Spleen (tissue), 11 donors: ENCODE measurements around the gene NPAS4. TPM values are rescaled to one million over a fixed set of nuclear protein-coding genes. Genes with fewer than 3 reads are reported as not detected.

ENCODE experiments used
- DNase-seq: peaks from one replicate; pipeline ENCODE4 v3.0.0-alpha.2; 2020
- H3K27ac ChIP-seq, 8 donors: fragments of 200-600 bp; sonication (generic) in 7 of 8; 1 replicate in 4 of 8; 2 replicates in 4 of 8; pipeline versions ENCODE4 v1.5.0 to v1.8.0; 2016 to 2021; ENCODE audit warnings: inconsistent platforms in 4 of 8, mild to moderate bottlenecking in 4 of 8, moderate library complexity in 1 of 8
- H3K27me3 ChIP-seq, 7 donors: fragments of 200-600 bp; sonication (generic) in 6 of 7; replicated peaks in 1 of 7; 1 replicate in 4 of 7; 2 replicates in 3 of 7; pipeline versions ENCODE4 v1.5.0 to v1.8.0; 2016 to 2021; ENCODE audit warnings: inconsistent platforms in 3 of 7, mild to moderate bottlenecking in 1 of 7
- H3K36me3 ChIP-seq, 6 donors: fragments of 200-600 bp; sonication (generic) in 5 of 6; 1 replicate in 4 of 6; 2 replicates in 2 of 6; pipeline versions ENCODE4 v1.5.0 to v1.8.0; 2016 to 2021; ENCODE audit warnings: inconsistent platforms in 2 of 6
- H3K4me1 ChIP-seq, 6 donors: fragments of 200-600 bp; sonication (generic) in 5 of 6; 1 replicate in 3 of 6; 2 replicates in 3 of 6; pipeline versions ENCODE4 v1.5.0 to v1.8.0; 2016 to 2021; ENCODE audit warnings: inconsistent platforms in 3 of 6
- H3K4me3 ChIP-seq, 8 donors: fragments of 200-600 bp; sonication (generic) in 7 of 8; 1 replicate in 4 of 8; 2 replicates in 4 of 8; pipeline versions ENCODE4 v1.5.0 to v1.8.0; 2016 to 2021; ENCODE audit warnings: inconsistent platforms in 4 of 8, mild to moderate bottlenecking in 4 of 8, moderate library complexity in 2 of 8
- H3K9me3 ChIP-seq, 8 donors: fragments of 200-600 bp; sonication (generic) in 7 of 8; 1 replicate in 4 of 8; 2 replicates in 4 of 8; pipeline versions ENCODE4 v1.5.0 to v1.8.0; 2016 to 2021; ENCODE audit warnings: inconsistent platforms in 4 of 8
- CTCF ChIP-seq, 11 experiments: fragments of 200-600 bp in 7 of 11; fragments of 450-650 bp in 4 of 11; sonication (generic) in 4 of 11; IDR thresholded peaks in 8 of 11; conservative IDR thresholded peaks in 3 of 11; 1 replicate in 7 of 11; 2 replicates in 4 of 11; pipeline versions ENCODE4 v1.4.0 to v1.8.0; 2016 to 2021; ENCODE audit warnings: antibody characterized with exemption in 11 of 11, inconsistent platforms in 4 of 11, mild to moderate bottlenecking in 1 of 11
- POLR2A ChIP-seq, 3 donors: fragments of 450-650 bp; IDR thresholded peaks; one replicate each; pipeline ENCODE4 v1.5.1; 2017; ENCODE audit warnings: antibody characterized with exemption in 3 of 3, mild to moderate bottlenecking in 1 of 3
- POLR2AphosphoS5 ChIP-seq, 3 donors: sonication (generic); formaldehyde crosslinking; IDR thresholded peaks; one replicate each; pipeline ENCODE4 v1.5.1; 2017; ENCODE audit warnings: antibody characterized with exemption in 3 of 3
- WGBS, 5 donors: extraction: QIAGEN DNeasy Blood & Tissue Kit in 3 of 5; methylation state at CpG; one replicate each; pipeline versions ENCODE4 v1.1.5 to v1.1.7; 2013 to 2018; 5-methylcytosine and 5-hydroxymethylcytosine counted together
- intact Hi-C: fragments of 100-400 bp; cut with DNase I; formaldehyde crosslinking; loops from one replicate; pipeline ENCODE4 v1.15.0; 2023; ENCODE audit warnings: low total_unique reads
- polyA plus RNA-seq, 3 donors: library from polyadenylated mRNA; stranded (reverse); fragments of 200-250 nt; gene quantifications; one replicate each; pipeline ENCODE4 v1.2.1, GENCODE V29; 2013
- small RNA-seq, 4 donors: library from RNA; depleted of rRNA; stranded (forward); fragments of <200 nt; gene quantifications; one replicate each; pipeline ENCODE3, GENCODE V24; 2016
- total RNA-seq, 7 donors: library from RNA; depleted of rRNA in 3 of 7; stranded (reverse); fragments of >200 nt in 3 of 7; fragmentation: NEBNext Ultra II Directional in 4 of 7; extraction: Animal tissue kit (Norgen Biotek cat#: 25700) in 4 of 7; gene quantifications; one replicate each; pipeline versions ENCODE4 v1.1.0 to v1.2.1, GENCODE V29; 2016 to 2021
- donor health status: healthy with polysubstance abuse.
- donor health status: DM: no; HTN: no; CAD: no; lungs with moderate emphysema.
- donor health status: DM: no; HTN: no; CAD: no.
- donor health status: Bipolar disorder and iron deficiency.
- donor health status: healthy.
- donor health status: DM: no; HTN: no; CAD: no.
- donor health status: DM: yes; HTN: yes; CAD: no.

The NPAS4 gene
- total and polyA plus RNA-seq, 10 donors = 0.11 to 0.72 (median 0.24) TPM; not detected in 6

GRCh38 chr11:66473608-66474515 lies 53.0 kb downstream of the NPAS4 start:
- TF ChIP-seq POLR2A (IDR thresholded peaks at IDR 0.05) (no peak), CTCF (IDR thresholded peaks at IDR 0.05 in 8 of 11, conservative IDR thresholded peaks at IDR 0.05 in 3 of 11) (no peak), POLR2AphosphoS5 (IDR thresholded peaks at IDR 0.05) (peak in 1 of 3 donors; percentile 16)
- Histone ChIP-seq H3K4me1 (peaks cover 2 to 26% (median 13%) of the 10 kb centered on the region in 6 donors), H3K36me3 (peaks cover 0 to 49% (median 13%) of the 10 kb centered on the region in 6 donors), H3K27me3 (no peaks in the 10 kb centered on the region), H3K4me3 (no peak overlapping the region), H3K27ac (no peak overlapping the region), H3K9me3 (no peaks in the 10 kb centered on the region)
- 85 to 93% (median 92%) methylated on average over 18 to 20 of the region's 20 CpGs for WGBS, 5 donors
- no peak for DNase-seq
- intact Hi-C loops = no loop called here

GRCh38 chr11:66475349-66476172 lies 54.7 kb downstream of the NPAS4 start:
- no peak for DNase-seq
- Histone ChIP-seq H3K36me3 (peaks cover 0 to 49% (median 13%) of the 10 kb centered on the region in 6 donors), H3K9me3 (no peaks in the 10 kb centered on the region), H3K4me3 (no peak overlapping the region), H3K27ac (no peak overlapping the region), H3K4me1 (peaks cover 8 to 23% (median 18%) of the 10 kb centered on the region in 6 donors), H3K27me3 (no peaks in the 10 kb centered on the region)
- TF ChIP-seq CTCF (IDR thresholded peaks at IDR 0.05 in 8 of 11, conservative IDR thresholded peaks at IDR 0.05 in 3 of 11) (no peak), POLR2A (IDR thresholded peaks at IDR 0.05) (no peak), POLR2AphosphoS5 (IDR thresholded peaks at IDR 0.05) (no peak)
- intact Hi-C loops = no loop called here
- 93 to 95% (median 94%) methylated on average over 14 to 44 of the region's 44 CpGs for WGBS, 5 donors

Small RNAs within 50 kb of the gene (small RNA-seq; reads per million reads assigned to genes)
- gene RF00017 = 0 reads per million in 4 donors
- gene RF00416 = 0 reads per million in 4 donors
- gene RNU1-84P = 0 reads per million in 4 donors

Other genes with a start within 250 kb of the NPAS4 start
- gene KLC2, start 163.3 kb upstream of the NPAS4 start, total RNA-seq = 10 to 100 TPM in 6 of 7 donors, 1 to 10 TPM in 1; 8.8 to 30.8 (median 18.3) TPM
- gene KLC2, start 163.3 kb upstream of the NPAS4 start, polyA plus RNA-seq = 10 to 100 TPM in 1 of 3 donors, 1 to 10 TPM in 2; 5.5 to 19.5 (median 7.8) TPM
- gene RAB1B, start 152.4 kb upstream of the NPAS4 start, total RNA-seq = 100 to 1,000 TPM; 101 to 130 (median 123) TPM
- 100 to 1,000 TPM in 1 of 3 donors, 10 to 100 TPM in 2; 66.8 to 150 (median 77.0) TPM for gene RAB1B, start 152.4 kb upstream of the NPAS4 start, polyA plus RNA-seq
- gene CNIH2, start 142.9 kb upstream of the NPAS4 start, total RNA-seq = 1 to 10 TPM in 3 of 7 donors, under 1 TPM in 2, not detected in 2; 0.40 to 1.9 (median 1.3) TPM
- under 1 TPM; 0.20 to 0.57 (median 0.26) TPM for gene CNIH2, start 142.9 kb upstream of the NPAS4 start, polyA plus RNA-seq
- gene YIF1A, start 131.9 kb upstream of the NPAS4 start, total RNA-seq = 10 to 100 TPM; 34.7 to 50.4 (median 40.4) TPM
- gene YIF1A, start 131.9 kb upstream of the NPAS4 start, polyA plus RNA-seq = 10 to 100 TPM; 48.3 to 60.1 (median 49.3) TPM
- under 1 TPM in 1 of 7 donors, not detected in 6; 0.34 TPM for gene TMEM151A, start 129.1 kb upstream of the NPAS4 start, total RNA-seq
- gene TMEM151A, start 129.1 kb upstream of the NPAS4 start, polyA plus RNA-seq = under 1 TPM in 2 of 3 donors, not detected in 1; 0.02 TPM
- gene CD248, start 104.0 kb upstream of the NPAS4 start, total RNA-seq = 10 to 100 TPM in 2 of 7 donors, 1 to 10 TPM in 5; 4.7 to 15.7 (median 6.5) TPM
- 1 to 10 TPM; 1.7 to 2.7 (median 2.0) TPM for gene CD248, start 104.0 kb upstream of the NPAS4 start, polyA plus RNA-seq
- 10 to 100 TPM in 1 of 7 donors, 1 to 10 TPM in 6; 5.7 to 10.9 (median 8.9) TPM for gene RIN1, start 84.6 kb upstream of the NPAS4 start, total RNA-seq
- 1 to 10 TPM; 2.3 to 7.8 (median 7.0) TPM for gene RIN1, start 84.6 kb upstream of the NPAS4 start, polyA plus RNA-seq
- gene BRMS1, start 75.9 kb upstream of the NPAS4 start, total RNA-seq = 10 to 100 TPM; 32.3 to 52.5 (median 37.2) TPM
- gene BRMS1, start 75.9 kb upstream of the NPAS4 start, polyA plus RNA-seq = 10 to 100 TPM; 61.6 to 90.6 (median 83.0) TPM
- 10 to 100 TPM in 5 of 7 donors, 1 to 10 TPM in 2; 6.3 to 23.4 (median 13.9) TPM for gene B4GAT1, start 73.4 kb upstream of the NPAS4 start, total RNA-seq
- 1 to 10 TPM; 4.3 to 8.9 (median 8.7) TPM for gene B4GAT1, start 73.4 kb upstream of the NPAS4 start, polyA plus RNA-seq
- 1 to 10 TPM; 1.9 to 5.0 (median 4.0) TPM for gene SLC29A2, start 49.3 kb upstream of the NPAS4 start, total RNA-seq
- 1 to 10 TPM; 4.8 to 8.4 (median 7.4) TPM for gene SLC29A2, start 49.3 kb upstream of the NPAS4 start, polyA plus RNA-seq
- gene MRPL11, start 17.8 kb downstream of the NPAS4 start, total RNA-seq = 10 to 100 TPM; 25.5 to 41.2 (median 32.6) TPM
- 10 to 100 TPM; 60.3 to 87.1 (median 72.7) TPM for gene MRPL11, start 17.8 kb downstream of the NPAS4 start, polyA plus RNA-seq
- gene PELI3, start 45.9 kb downstream of the NPAS4 start, total RNA-seq = 10 to 100 TPM in 5 of 7 donors, 1 to 10 TPM in 2; 4.9 to 14.6 (median 10.7) TPM
- gene PELI3, start 45.9 kb downstream of the NPAS4 start, polyA plus RNA-seq = 1 to 10 TPM; 2.4 to 6.4 (median 2.7) TPM
- gene DPP3, start 59.4 kb downstream of the NPAS4 start, total RNA-seq = 10 to 100 TPM; 17.9 to 35.5 (median 23.9) TPM
- 10 to 100 TPM; 20.0 to 25.9 (median 20.6) TPM for gene DPP3, start 59.4 kb downstream of the NPAS4 start, polyA plus RNA-seq
- 10 to 100 TPM; 22.2 to 60.5 (median 36.9) TPM for gene BBS1, start 89.6 kb downstream of the NPAS4 start, total RNA-seq
- gene BBS1, start 89.6 kb downstream of the NPAS4 start, polyA plus RNA-seq = 1 to 10 TPM; 5.2 to 9.9 (median 5.8) TPM
- gene ZDHHC24, start 125.0 kb downstream of the NPAS4 start, total RNA-seq = 10 to 100 TPM; 14.6 to 25.7 (median 23.9) TPM
- 10 to 100 TPM in 2 of 3 donors, 1 to 10 TPM in 1; 9.1 to 11.6 (median 10.8) TPM for gene ZDHHC24, start 125.0 kb downstream of the NPAS4 start, polyA plus RNA-seq
- under 1 TPM in 4 of 7 donors, not detected in 3; 0.21 to 0.34 (median 0.24) TPM for gene ACTN3, start 125.9 kb downstream of the NPAS4 start, total RNA-seq
- gene ACTN3, start 125.9 kb downstream of the NPAS4 start, polyA plus RNA-seq = under 1 TPM; 0.05 to 0.13 (median 0.06) TPM
- 10 to 100 TPM; 11.4 to 60.8 (median 46.4) TPM for gene CTSF, start 147.6 kb downstream of the NPAS4 start, total RNA-seq
- gene CTSF, start 147.6 kb downstream of the NPAS4 start, polyA plus RNA-seq = 10 to 100 TPM; 23.7 to 26.6 (median 24.0) TPM
- under 1 TPM in 5 of 7 donors, not detected in 2; 0.10 to 0.79 (median 0.17) TPM for gene CCDC87, start 172.0 kb downstream of the NPAS4 start, total RNA-seq
- under 1 TPM; 0.04 to 0.08 (median 0.06) TPM for gene CCDC87, start 172.0 kb downstream of the NPAS4 start, polyA plus RNA-seq
- 10 to 100 TPM; 32.8 to 50.4 (median 40.8) TPM for gene CCS, start 172.2 kb downstream of the NPAS4 start, total RNA-seq
- gene CCS, start 172.2 kb downstream of the NPAS4 start, polyA plus RNA-seq = 100 to 1,000 TPM in 2 of 3 donors, 10 to 100 TPM in 1; 91.3 to 161 (median 145) TPM
- 10 to 100 TPM; 45.2 to 96.6 (median 88.3) TPM for gene RBM14, start 195.6 kb downstream of the NPAS4 start, total RNA-seq
- 10 to 100 TPM; 37.7 to 67.4 (median 42.0) TPM for gene RBM14, start 195.6 kb downstream of the NPAS4 start, polyA plus RNA-seq
- gene RBM4, start 217.7 kb downstream of the NPAS4 start, total RNA-seq = 100 to 1,000 TPM; 106 to 139 (median 127) TPM
- gene RBM4, start 217.7 kb downstream of the NPAS4 start, polyA plus RNA-seq = 100 to 1,000 TPM in 2 of 3 donors, 10 to 100 TPM in 1; 70.1 to 128 (median 102) TPM